OCI-LY7 (cell line): ENCODE measurements around the gene CRYBA1.

Experiments used
- EZH2phosphoT487 ChIP-seq: fragments of 200-600 bp; sonication (generic); IDR thresholded peaks from 2 replicates; pipeline ENCODE4 v1.6.1; 2018; ENCODE audit warnings: low read depth, borderline replicate concordance, mild to moderate bottlenecking, mixed run types, antibody characterized with exemption, low read length, moderate library complexity, mixed read lengths
- TF ChIP-seq, protein P1 (sequence below): fragments of 200-600 bp; sonication (generic); conservative IDR thresholded peaks from 2 replicates; pipeline ENCODE4 v1.5.1; 2014; ENCODE audit warnings: mild to moderate bottlenecking, antibody characterized with exemption, low read length, moderate library complexity, mixed read lengths

- TF ChIP-seq, protein P1, sequence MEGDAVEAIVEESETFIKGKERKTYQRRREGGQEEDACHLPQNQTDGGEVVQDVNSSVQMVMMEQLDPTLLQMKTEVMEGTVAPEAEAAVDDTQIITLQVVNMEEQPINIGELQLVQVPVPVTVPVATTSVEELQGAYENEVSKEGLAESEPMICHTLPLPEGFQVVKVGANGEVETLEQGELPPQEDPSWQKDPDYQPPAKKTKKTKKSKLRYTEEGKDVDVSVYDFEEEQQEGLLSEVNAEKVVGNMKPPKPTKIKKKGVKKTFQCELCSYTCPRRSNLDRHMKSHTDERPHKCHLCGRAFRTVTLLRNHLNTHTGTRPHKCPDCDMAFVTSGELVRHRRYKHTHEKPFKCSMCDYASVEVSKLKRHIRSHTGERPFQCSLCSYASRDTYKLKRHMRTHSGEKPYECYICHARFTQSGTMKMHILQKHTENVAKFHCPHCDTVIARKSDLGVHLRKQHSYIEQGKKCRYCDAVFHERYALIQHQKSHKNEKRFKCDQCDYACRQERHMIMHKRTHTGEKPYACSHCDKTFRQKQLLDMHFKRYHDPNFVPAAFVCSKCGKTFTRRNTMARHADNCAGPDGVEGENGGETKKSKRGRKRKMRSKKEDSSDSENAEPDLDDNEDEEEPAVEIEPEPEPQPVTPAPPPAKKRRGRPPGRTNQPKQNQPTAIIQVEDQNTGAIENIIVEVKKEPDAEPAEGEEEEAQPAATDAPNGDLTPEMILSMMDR: no peak
- TF ChIP-seq EZH2phosphoT487: no peak
Measured at GRCh38 chr17:29233301-29233700, 13.4 kb upstream of the CRYBA1 start.
